Astrocyte (in vitro differentiated cells and primary cell): Measurements from ENCODE around the gene ZCWPW1.
"Not testable (repeated sequence)": the region's sequence is repeated elsewhere in the genome, so short reads cannot be mapped to it uniquely, and the experiment has no call there.

ENCODE experiments used
- EZH2 ChIP-seq: IDR thresholded peaks from 2 replicates; pipeline ENCODE4 v1.6.1; 2012; ENCODE audit warnings: mild to moderate bottlenecking, low read length, inconsistent platforms; ENCODE audit not compliant: insufficient read depth
- TF ChIP-seq, protein P1 (sequence below): IDR thresholded peaks from 2 replicates; pipeline ENCODE4 v1.5.1; 2011; ENCODE audit warnings: low read depth, mild to moderate bottlenecking, inconsistent platforms, low read length, moderate library complexity; ENCODE audit not compliant: insufficient read depth

DNA sequence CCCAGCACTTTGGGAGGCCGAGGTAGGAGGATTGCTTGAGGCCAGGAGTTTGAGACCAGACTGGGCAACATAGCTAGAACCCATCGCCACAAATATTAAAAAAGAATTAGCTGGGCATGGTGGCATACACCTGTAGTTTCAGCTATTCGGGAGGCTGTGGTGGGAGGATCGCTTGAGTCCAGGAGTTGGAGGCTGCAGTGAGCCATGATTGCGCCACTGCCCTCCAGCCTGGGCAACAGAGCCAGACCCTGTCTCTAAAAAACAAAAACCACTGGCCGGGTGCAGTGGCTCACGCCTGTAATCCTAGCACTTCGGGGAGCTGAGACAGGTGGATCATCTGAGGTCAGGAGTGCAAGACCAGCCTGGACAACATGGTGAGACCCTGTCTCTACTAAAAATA lies 25.4 kb upstream of the ZCWPW1 start:
- TF ChIP-seq, protein P1, sequence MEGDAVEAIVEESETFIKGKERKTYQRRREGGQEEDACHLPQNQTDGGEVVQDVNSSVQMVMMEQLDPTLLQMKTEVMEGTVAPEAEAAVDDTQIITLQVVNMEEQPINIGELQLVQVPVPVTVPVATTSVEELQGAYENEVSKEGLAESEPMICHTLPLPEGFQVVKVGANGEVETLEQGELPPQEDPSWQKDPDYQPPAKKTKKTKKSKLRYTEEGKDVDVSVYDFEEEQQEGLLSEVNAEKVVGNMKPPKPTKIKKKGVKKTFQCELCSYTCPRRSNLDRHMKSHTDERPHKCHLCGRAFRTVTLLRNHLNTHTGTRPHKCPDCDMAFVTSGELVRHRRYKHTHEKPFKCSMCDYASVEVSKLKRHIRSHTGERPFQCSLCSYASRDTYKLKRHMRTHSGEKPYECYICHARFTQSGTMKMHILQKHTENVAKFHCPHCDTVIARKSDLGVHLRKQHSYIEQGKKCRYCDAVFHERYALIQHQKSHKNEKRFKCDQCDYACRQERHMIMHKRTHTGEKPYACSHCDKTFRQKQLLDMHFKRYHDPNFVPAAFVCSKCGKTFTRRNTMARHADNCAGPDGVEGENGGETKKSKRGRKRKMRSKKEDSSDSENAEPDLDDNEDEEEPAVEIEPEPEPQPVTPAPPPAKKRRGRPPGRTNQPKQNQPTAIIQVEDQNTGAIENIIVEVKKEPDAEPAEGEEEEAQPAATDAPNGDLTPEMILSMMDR: not testable (repeated sequence)
- not testable (repeated sequence) for TF ChIP-seq EZH2
